Stomach (tissue), 19 donors: ENCODE results near the gene HARS1. TPM values are rescaled to one million over a fixed set of nuclear protein-coding genes. Genes with fewer than 3 reads are reported as not detected.

Experiments
- DNase-seq, 2 donors: peaks; one replicate each; pipeline versions ENCODE4 v3.0.0 to v3.0.0-alpha.2; 2013 to 2019
- H3K27ac ChIP-seq, 5 donors: fragments of 200-600 bp in 4 of 5; sonication (generic) in 4 of 5; one replicate each; pipeline ENCODE4 v1.5.1; 2013 to 2019; ENCODE audit warnings: mild to moderate bottlenecking in 1 of 5, moderate library complexity in 1 of 5
- H3K27me3 ChIP-seq, 3 donors: fragments of 200-600 bp; sonication (generic); one replicate each; pipeline ENCODE4 v1.5.1; 2017 to 2019; ENCODE audit warnings: mixed run types in 1 of 3
- H3K36me3 ChIP-seq, 4 donors: fragments of 200-600 bp; sonication (generic); 1 replicate in 3 of 4; 2 replicates in 1 of 4; pipeline ENCODE4 v1.5.1; 2016 to 2019
- H3K4me1 ChIP-seq, 4 donors: fragments of 200-600 bp; sonication (generic); one replicate each; pipeline ENCODE4 v1.5.1; 2016 to 2019
- H3K4me3 ChIP-seq, 4 donors: fragments of 200-600 bp; sonication (generic) in 3 of 4; one replicate each; pipeline ENCODE4 v1.5.1; 2016 to 2019; ENCODE audit warnings: mild to moderate bottlenecking in 1 of 4
- H3K9me3 ChIP-seq, 4 donors: fragments of 200-600 bp; sonication (generic); one replicate each; pipeline ENCODE4 v1.5.1; 2016 to 2019
- EP300 ChIP-seq: sonication (generic); formaldehyde crosslinking; IDR thresholded peaks from one replicate; pipeline ENCODE4 v1.6.1; 2017; ENCODE audit warnings: antibody characterized with exemption
- POLR2A ChIP-seq, 4 donors: fragments of 450-650 bp; IDR thresholded peaks; one replicate each; pipeline ENCODE4 v1.6.1; 2016; ENCODE audit warnings: antibody characterized with exemption in 4 of 4, control low read depth in 2 of 4, mild to moderate bottlenecking in 1 of 4, moderate library complexity in 1 of 4
- POLR2AphosphoS5 ChIP-seq, 3 donors: sonication (generic); formaldehyde crosslinking; IDR thresholded peaks; one replicate each; pipeline ENCODE4 v1.6.1; 2016; ENCODE audit warnings: antibody characterized with exemption in 3 of 3
- WGBS, 5 donors: extraction: QIAGEN DNeasy Blood & Tissue Kit in 3 of 5; methylation state at CpG; one replicate each; pipeline versions ENCODE4 v1.1.5 to v1.1.7; 2013 to 2018; 5-methylcytosine and 5-hydroxymethylcytosine counted together
- intact Hi-C: fragments of 100-400 bp; cut with DNase I; formaldehyde crosslinking; loops from one replicate; pipeline ENCODE4 v1.15.1; 2023; ENCODE audit warnings: low total_unique reads
- long read RNA-seq, 10 donors: transcript quantifications; one replicate each; lab custom pipeline, GENCODE V29; 2026
- polyA plus RNA-seq, 3 donors: library from polyadenylated mRNA; stranded (reverse); fragments of 200-250 nt; gene quantifications; one replicate each; pipeline ENCODE4 v1.2.3, GENCODE V29; 2013
- total RNA-seq, 5 donors: library from RNA; depleted of rRNA; stranded (reverse); fragments of >200 nt; gene quantifications; one replicate each; pipeline versions ENCODE4 v1.1.0 to v1.2.3, GENCODE V29; 2014 to 2016
- TF ChIP-seq, protein P1 (sequence below), 7 experiments: fragments of 450-650 bp in 4 of 7; fragments of 200-600 bp in 3 of 7; sonication (generic) in 3 of 7; IDR thresholded peaks; one replicate each; pipeline ENCODE4 v1.5.1; 2016 to 2019; ENCODE audit warnings: antibody characterized with exemption in 7 of 7, control low read depth in 2 of 7, mild to moderate bottlenecking in 1 of 7
- donor health status: healthy with polysubstance abuse.
- donor health status: Bipolar disorder and iron deficiency.
- donor health status: healthy.

HARS1 gene
- 100 to 1,000 TPM in 1 of 5 donors, 10 to 100 TPM in 4; 22.9 to 117 (median 50.3) TPM for total RNA-seq
- 10 to 100 TPM; 46.1 to 53.4 (median 51.3) TPM for polyA plus RNA-seq
- long read RNA-seq, donor 1, transcript HARS-215 (13 exons, 1,945 nt) = major isoform, 6 of 12 reads
- long read RNA-seq, donor 1, partial matches to known transcripts = 5 of 12 reads
- long read RNA-seq, donor 1, other reads (novel, unspliced or antisense) = 0 of 12 reads
- long read RNA-seq, donor 2, transcript HARS-215 (13 exons, 1,945 nt) = major isoform, 9 of 71 reads
- long read RNA-seq, donor 2, partial matches to known transcripts = 43 of 71 reads
- long read RNA-seq, donor 2, other reads (novel, unspliced or antisense) = 16 of 71 reads
- long read RNA-seq, donor 3, partial matches to known transcripts = 45 of 49 reads
- long read RNA-seq, donor 3, other reads (novel, unspliced or antisense) = 0 of 49 reads
- long read RNA-seq, donor 4, partial matches to known transcripts = 0 of 1 reads
- long read RNA-seq, donor 4, other reads (novel, unspliced or antisense) = 0 of 1 reads
- long read RNA-seq, donor 5, transcript HARS-215 (13 exons, 1,945 nt) = major isoform, 11 of 85 reads
- long read RNA-seq, donor 5, partial matches to known transcripts = 41 of 85 reads
- long read RNA-seq, donor 5, other reads (novel, unspliced or antisense) = 31 of 85 reads
- long read RNA-seq, donor 6, transcript HARS-215 (13 exons, 1,945 nt) = major isoform, 12 of 183 reads
- long read RNA-seq, donor 6, partial matches to known transcripts = 133 of 183 reads
- long read RNA-seq, donor 6, other reads (novel, unspliced or antisense) = 35 of 183 reads
- long read RNA-seq, donor 7, transcript HARS-215 (13 exons, 1,945 nt) = major isoform, 6 of 132 reads
- long read RNA-seq, donor 7, partial matches to known transcripts = 96 of 132 reads
- long read RNA-seq, donor 7, other reads (novel, unspliced or antisense) = 26 of 132 reads
- long read RNA-seq, donor 8, transcript HARS-215 (13 exons, 1,945 nt) = major isoform, 11 of 133 reads
- long read RNA-seq, donor 8, partial matches to known transcripts = 87 of 133 reads
- long read RNA-seq, donor 8, other reads (novel, unspliced or antisense) = 29 of 133 reads
- long read RNA-seq, donor 9, transcript HARS-215 (13 exons, 1,945 nt) = major isoform, 6 of 193 reads
- long read RNA-seq, donor 9, partial matches to known transcripts = 164 of 193 reads
- long read RNA-seq, donor 9, other reads (novel, unspliced or antisense) = 20 of 193 reads
- long read RNA-seq, donor 10, partial matches to known transcripts = 0 of 4 reads
- long read RNA-seq, donor 10, other reads (novel, unspliced or antisense) = 0 of 4 reads

GRCh38 chr5:140690941-140691924 is at the start of gene HARS1, which contains the start of gene HARS2:
Gene HARS1, minus strand, starts transcription at chr5:140691370. Its CDS starts 66 bp downstream, at chr5:140691304.
Gene HARS2, plus strand, starts transcription at chr5:140691455. Its CDS starts 194 bp downstream, at chr5:140691649.
- peaks cover 17 to 57% (median 37%) of the 10 kb centered on the region in 4 donors for H3K4me1 ChIP-seq
- intact Hi-C loops = no loop called here
- H3K27me3 ChIP-seq = no peaks in the 10 kb centered on the region
- H3K9me3 ChIP-seq = no peaks in the 10 kb centered on the region
- peaks cover 20 to 59% (median 53%) of the 10 kb centered on the region in 4 donors for H3K36me3 ChIP-seq
- peak within 1 kb of the TSS; percentile 81 to 91 (median 88) for H3K27ac ChIP-seq
- TF ChIP-seq, protein P1, sequence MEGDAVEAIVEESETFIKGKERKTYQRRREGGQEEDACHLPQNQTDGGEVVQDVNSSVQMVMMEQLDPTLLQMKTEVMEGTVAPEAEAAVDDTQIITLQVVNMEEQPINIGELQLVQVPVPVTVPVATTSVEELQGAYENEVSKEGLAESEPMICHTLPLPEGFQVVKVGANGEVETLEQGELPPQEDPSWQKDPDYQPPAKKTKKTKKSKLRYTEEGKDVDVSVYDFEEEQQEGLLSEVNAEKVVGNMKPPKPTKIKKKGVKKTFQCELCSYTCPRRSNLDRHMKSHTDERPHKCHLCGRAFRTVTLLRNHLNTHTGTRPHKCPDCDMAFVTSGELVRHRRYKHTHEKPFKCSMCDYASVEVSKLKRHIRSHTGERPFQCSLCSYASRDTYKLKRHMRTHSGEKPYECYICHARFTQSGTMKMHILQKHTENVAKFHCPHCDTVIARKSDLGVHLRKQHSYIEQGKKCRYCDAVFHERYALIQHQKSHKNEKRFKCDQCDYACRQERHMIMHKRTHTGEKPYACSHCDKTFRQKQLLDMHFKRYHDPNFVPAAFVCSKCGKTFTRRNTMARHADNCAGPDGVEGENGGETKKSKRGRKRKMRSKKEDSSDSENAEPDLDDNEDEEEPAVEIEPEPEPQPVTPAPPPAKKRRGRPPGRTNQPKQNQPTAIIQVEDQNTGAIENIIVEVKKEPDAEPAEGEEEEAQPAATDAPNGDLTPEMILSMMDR (IDR thresholded peaks at IDR 0.05) = peak in 1 of 7 experiments; percentile 24
- TF ChIP-seq POLR2AphosphoS5 (IDR thresholded peaks at IDR 0.05) (peak; percentile 66 to 94 (median 82)), EP300 (no peak), POLR2A (IDR thresholded peaks at IDR 0.05) (no peak)
- peak; percentile 93 to 97 for DNase-seq
- WGBS, 5 donors = 0 to 1% (median 1%) methylated on average over 41 to 61 of the region's 61 CpGs
- H3K4me3 ChIP-seq = peak within 1 kb of the TSS; percentile 66 to 85 (median 82)

GRCh38 chr5:140737486-140737885 is 46.3 kb upstream of the HARS1 start:
- peaks cover 3 to 22% (median 13%) of the 10 kb centered on the region in 4 donors for H3K9me3 ChIP-seq
- peaks cover 0 to 20% (median 4%) of the 10 kb centered on the region in 3 donors for H3K27me3 ChIP-seq
- WGBS, 5 donors = 69 to 80% (median 72%) methylated on average over 1 of the region's 1 CpG
- H3K4me3 ChIP-seq = no peak overlapping the region
- no peaks in the 10 kb centered on the region for H3K36me3 ChIP-seq
- intact Hi-C loops = no loop called here
- H3K4me1 ChIP-seq = no peaks in the 10 kb centered on the region
- H3K27ac ChIP-seq = no peak overlapping the region
- no peak for DNase-seq
- TF ChIP-seq, protein P1 (IDR thresholded peaks at IDR 0.05) = no peak
- TF ChIP-seq POLR2A (IDR thresholded peaks at IDR 0.05) (no peak), EP300 (no peak), POLR2AphosphoS5 (IDR thresholded peaks at IDR 0.05) (no peak)

GRCh38 chr5:140734354-140734753 is 43.2 kb upstream of the HARS1 start:
- Histone ChIP-seq H3K36me3 (no peaks in the 10 kb centered on the region), H3K4me3 (no peak overlapping the region), H3K27me3 (peaks cover 0 to 33% (median 4%) of the 10 kb centered on the region in 3 donors), H3K9me3 (peaks cover 0 to 10% (median 6%) of the 10 kb centered on the region in 4 donors), H3K27ac (no peak overlapping the region), H3K4me1 (no peaks in the 10 kb centered on the region)
- peak in 1 of 2 donors; percentile 13 for DNase-seq
- intact Hi-C loops = no loop called here
- WGBS, 5 donors = 54 to 71% (median 62%) methylated on average over 7 of the region's 7 CpGs
- TF ChIP-seq, protein P1 (IDR thresholded peaks at IDR 0.05) = peak in 1 of 7 experiments; percentile 32
- TF ChIP-seq EP300 = no peak
